Breast epithelium (tissue), 3 donors: ENCODE results near the gene GPC5.

Experiments used
- CTCF ChIP-seq, 3 donors: fragments of 450-650 bp; IDR thresholded peaks; one replicate each; pipeline ENCODE4 v1.5.1; 2016 to 2017; ENCODE audit warnings: antibody characterized with exemption in 3 of 3, mild to moderate bottlenecking in 3 of 3, moderate library complexity in 3 of 3
- POLR2A ChIP-seq: fragments of 450-650 bp; IDR thresholded peaks from one replicate; pipeline ENCODE4 v1.6.1; 2016; ENCODE audit warnings: antibody characterized with exemption, mild to moderate bottlenecking, moderate library complexity

GRCh38 chr13:92572190-92572589 is 1173.8 kb downstream of the GPC5 start:
- no peak for TF ChIP-seq CTCF (IDR thresholded peaks at IDR 0.05)
- no peak for TF ChIP-seq POLR2A
